ENCODE results near the gene TNC. TPM values are rescaled to one million over a fixed set of nuclear protein-coding genes. Genes with fewer than 3 reads are reported as not detected.

Gene TNC
- total and polyA plus RNA-seq, 2 donors (not counting 3 experiments of a cell fraction or from before 2014, with no cell fraction given): 0.29 TPM; not detected in 1

GRCh38 chr9:115085773-115086377 is 32.1 kb downstream of the TNC start:
- no peaks in the 10 kb centered on the region for H3K36me3 ChIP-seq (ENCODE audit: control insufficient read depth in 2 of 2, extremely low read depth in 1 of 2, insufficient read depth in 2 of 2, low read length in 2 of 2)
- no peak overlapping the region for H3K27ac ChIP-seq (ENCODE audit: insufficient read depth, low read depth, low read length)
- H4K20me1 ChIP-seq (replicated peaks; ENCODE audit: control insufficient read depth, extremely low read depth, insufficient read depth, low read length): no peaks in the 10 kb centered on the region
- no peak overlapping the region for H3K4me2 ChIP-seq (ENCODE audit: insufficient read depth, low read length)
- ChIA-PET CTCF (no interaction called here), POLR2A (no interaction called here)
- no peaks in the 10 kb centered on the region for H3K9me1 ChIP-seq (replicated peaks; ENCODE audit: control insufficient read depth, extremely low read depth, insufficient read depth, low read length)
- dilution Hi-C loops (cut with MboI; ENCODE audit: extremely low pct_ligation_motif_present, low sequenced_read_pairs) (no loop called here), intact Hi-C loops (cut with micrococcal nuclease) (no loop called here)
- DNase-seq (ENCODE audit: low read depth, low spot score) (no peak), FAIRE-seq (no peak)
- H3K27me3 ChIP-seq (ENCODE audit: control insufficient read depth in 2 of 2, insufficient read depth in 2 of 2, low read length in 2 of 2): no peaks in the 10 kb centered on the region
- BruUV-seq (replicated peaks): no TSS peak
- TF ChIP-seq POLR2A (IDR thresholded peaks at IDR 0.05; ENCODE audit: low read depth, low read length) (no peak), GATA2 (IDR thresholded peaks at IDR 0.05; ENCODE audit: insufficient read depth, insufficient read length, low read depth, low read length) (no peak)
- no peaks in the 10 kb centered on the region for H3K4me1 ChIP-seq (ENCODE audit: control insufficient read depth, extremely low read depth, insufficient read depth, low read length)
- H3K4me3 ChIP-seq (replicated peaks in 1 of 3; ENCODE audit: insufficient read depth in 1 of 3, low read depth in 1 of 3, low read length in 3 of 3): no peak overlapping the region
- no peak overlapping the region for H3K9ac ChIP-seq (replicated peaks; ENCODE audit: extremely low read depth, insufficient read depth, low read length)
- H3K9me3 ChIP-seq (replicated peaks; ENCODE audit: control insufficient read depth, insufficient read depth, low read length): no peaks in the 10 kb centered on the region
- H3K79me2 ChIP-seq (ENCODE audit: control insufficient read depth, insufficient read depth, low read length): no peaks in the 10 kb centered on the region
- H2AFZ ChIP-seq (ENCODE audit: low read depth, low read length): no peak overlapping the region

DNA sequence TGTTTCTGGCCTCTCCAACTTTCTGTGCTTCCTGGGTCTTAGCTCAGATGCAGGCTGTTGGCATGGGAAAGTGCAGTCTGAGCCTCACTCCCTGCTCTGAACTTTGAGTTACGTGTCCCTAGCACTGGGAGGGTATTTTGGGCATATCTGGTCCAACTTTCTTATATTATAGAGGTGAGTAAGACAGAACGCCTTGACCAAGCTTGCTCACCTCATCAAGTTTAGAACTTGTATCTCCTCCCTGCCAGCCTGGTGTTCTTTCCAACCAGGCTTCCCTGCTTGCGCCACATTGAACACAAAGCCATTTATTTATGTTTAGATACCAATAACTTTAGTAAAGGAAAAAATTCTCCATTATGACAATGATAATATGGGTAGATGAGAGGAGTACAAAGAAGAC is 33.2 kb downstream of the TNC start:
- Histone ChIP-seq H3K9me1 (replicated peaks; ENCODE audit: control insufficient read depth, extremely low read depth, insufficient read depth, low read length) (no peaks in the 10 kb centered on the region), H3K9me3 (replicated peaks; ENCODE audit: control insufficient read depth, insufficient read depth, low read length) (no peaks in the 10 kb centered on the region), H3K4me1 (ENCODE audit: control insufficient read depth, extremely low read depth, insufficient read depth, low read length) (no peaks in the 10 kb centered on the region), H3K79me2 (ENCODE audit: control insufficient read depth, insufficient read depth, low read length) (no peaks in the 10 kb centered on the region), H3K36me3 (ENCODE audit: control insufficient read depth in 2 of 2, extremely low read depth in 1 of 2, insufficient read depth in 2 of 2, low read length in 2 of 2) (no peaks in the 10 kb centered on the region), H2AFZ (ENCODE audit: low read depth, low read length) (no peak overlapping the region), H3K27ac (ENCODE audit: insufficient read depth, low read depth, low read length) (no peak overlapping the region), H3K9ac (replicated peaks; ENCODE audit: extremely low read depth, insufficient read depth, low read length) (no peak overlapping the region), H3K27me3 (ENCODE audit: control insufficient read depth in 2 of 2, insufficient read depth in 2 of 2, low read length in 2 of 2) (no peaks in the 10 kb centered on the region), H3K4me2 (ENCODE audit: insufficient read depth, low read length) (no peak overlapping the region), H3K4me3 (replicated peaks in 1 of 3; ENCODE audit: insufficient read depth in 1 of 3, low read depth in 1 of 3, low read length in 3 of 3) (no peak overlapping the region), H4K20me1 (replicated peaks; ENCODE audit: control insufficient read depth, extremely low read depth, insufficient read depth, low read length) (no peaks in the 10 kb centered on the region)
- FAIRE-seq: no peak
- no peak for DNase-seq (ENCODE audit: low read depth, low spot score)
- POLR2A ChIA-PET: no interaction called here
- intact Hi-C loops (cut with micrococcal nuclease) (no loop called here), dilution Hi-C loops (cut with MboI; ENCODE audit: extremely low pct_ligation_motif_present, low sequenced_read_pairs) (no loop called here)
- TF ChIP-seq JUN (IDR thresholded peaks at IDR 0.05; ENCODE audit: borderline replicate concordance, insufficient read depth, insufficient read length, low read depth) (no peak), FOS (IDR thresholded peaks at IDR 0.05; ENCODE audit: borderline replicate concordance, insufficient read depth, low read length) (no peak), MYC (IDR thresholded peaks at IDR 0.05; ENCODE audit: low read depth, low read length) (no peak), POLR2A (IDR thresholded peaks at IDR 0.05; ENCODE audit: low read depth, low read length) (no peak), EZH2 (IDR thresholded peaks at IDR 0.05; ENCODE audit: borderline replicate concordance, low read depth, low read length, severe bottlenecking) (no peak), GATA2 (IDR thresholded peaks at IDR 0.05; ENCODE audit: insufficient read depth, insufficient read length, low read depth, low read length) (no peak), CTCF (IDR thresholded peaks at IDR 0.05; ENCODE audit: extremely low read depth in 1 of 2, insufficient read depth in 1 of 2, low read depth in 1 of 2, low read length in 2 of 2) (no peak), POLR2AphosphoS5 (IDR thresholded peaks at IDR 0.05; ENCODE audit: insufficient read depth, low read depth, low read length) (no peak)
- TF ChIP-seq, protein P1, sequence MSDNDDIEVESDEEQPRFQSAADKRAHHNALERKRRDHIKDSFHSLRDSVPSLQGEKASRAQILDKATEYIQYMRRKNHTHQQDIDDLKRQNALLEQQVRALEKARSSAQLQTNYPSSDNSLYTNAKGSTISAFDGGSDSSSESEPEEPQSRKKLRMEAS (IDR thresholded peaks at IDR 0.05; ENCODE audit: insufficient read depth, insufficient read length): no peak
- CTCF ChIA-PET: no interaction called here
- BruUV-seq (replicated peaks): no TSS peak

Measured in endothelial cell of umbilical vein (primary cell).